ENCODE results near the gene TTI1.

TTI1 gene

GRCh38 chr20:37954626-37955025 is 78.6 kb downstream of the TTI1 start:
- TF ChIP-seq ESRRG (CRISPR knock-in tag; IDR thresholded peaks at IDR 0.05) (no peak), SNAI2 (CRISPR knock-in tag; IDR thresholded peaks at IDR 0.05) (no peak), ZFP30 (CRISPR knock-in tag; IDR thresholded peaks at IDR 0.05) (no peak), ZNF8 (CRISPR knock-in tag; IDR thresholded peaks at IDR 0.05) (no peak), BACH2 (CRISPR knock-in tag; IDR thresholded peaks at IDR 0.05; ENCODE audit: borderline replicate concordance) (no peak), ISL1 (CRISPR knock-in tag; IDR thresholded peaks at IDR 0.05) (no peak), GLIS3 (CRISPR knock-in tag; IDR thresholded peaks at IDR 0.05) (no peak), ZNF70 (CRISPR knock-in tag; IDR thresholded peaks at IDR 0.05) (no peak), ARNTL (CRISPR knock-in tag; IDR thresholded peaks at IDR 0.05; ENCODE audit: borderline replicate concordance, low read depth) (no peak), ZFP3 (CRISPR knock-in tag; IDR thresholded peaks at IDR 0.05) (no peak), TSHZ2 (CRISPR knock-in tag; IDR thresholded peaks at IDR 0.05) (no peak), TOX (CRISPR knock-in tag; IDR thresholded peaks at IDR 0.05; ENCODE audit: borderline replicate concordance) (no peak), CSRNP3 (CRISPR knock-in tag; IDR thresholded peaks at IDR 0.05) (no peak), PPARA (CRISPR knock-in tag; IDR thresholded peaks at IDR 0.05; ENCODE audit: borderline replicate concordance) (no peak)
- TF ChIP-seq, protein P1, sequence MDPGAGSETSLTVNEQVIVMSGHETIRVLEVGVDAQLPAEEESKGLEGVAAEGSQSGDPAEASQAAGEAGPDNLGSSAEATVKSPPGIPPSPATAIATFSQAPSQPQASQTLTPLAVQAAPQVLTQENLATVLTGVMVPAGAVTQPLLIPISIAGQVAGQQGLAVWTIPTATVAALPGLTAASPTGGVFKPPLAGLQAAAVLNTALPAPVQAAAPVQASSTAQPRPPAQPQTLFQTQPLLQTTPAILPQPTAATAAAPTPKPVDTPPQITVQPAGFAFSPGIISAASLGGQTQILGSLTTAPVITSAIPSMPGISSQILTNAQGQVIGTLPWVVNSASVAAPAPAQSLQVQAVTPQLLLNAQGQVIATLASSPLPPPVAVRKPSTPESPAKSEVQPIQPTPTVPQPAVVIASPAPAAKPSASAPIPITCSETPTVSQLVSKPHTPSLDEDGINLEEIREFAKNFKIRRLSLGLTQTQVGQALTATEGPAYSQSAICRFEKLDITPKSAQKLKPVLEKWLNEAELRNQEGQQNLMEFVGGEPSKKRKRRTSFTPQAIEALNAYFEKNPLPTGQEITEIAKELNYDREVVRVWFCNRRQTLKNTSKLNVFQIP (CRISPR knock-in tag; IDR thresholded peaks at IDR 0.05; ENCODE audit: borderline replicate concordance, low read depth), result no peak
- ATAC-seq, result no peak

DNA sequence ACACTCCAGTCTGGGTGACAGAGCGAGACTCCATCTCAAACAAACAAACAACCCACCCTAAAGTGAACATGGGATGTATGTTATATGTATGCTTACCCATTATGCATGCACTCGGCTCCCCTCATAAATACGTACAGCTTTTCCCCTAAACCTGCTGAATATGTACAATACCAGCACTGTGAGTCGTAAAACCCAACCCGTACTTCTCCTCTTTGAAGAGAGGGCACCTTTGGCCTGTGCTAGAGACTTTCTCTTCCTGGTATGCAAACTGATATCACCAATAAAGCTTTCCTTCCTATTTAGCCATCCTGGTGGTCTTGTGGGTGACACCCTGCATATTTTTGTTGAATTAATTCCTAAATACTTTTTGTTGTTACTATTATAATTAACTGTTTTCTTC is 79.1 kb downstream of the TTI1 start:
- no peak for ATAC-seq
- TF ChIP-seq ZNF565 (CRISPR knock-in tag; conservative IDR thresholded peaks at IDR 0.05; ENCODE audit: low read depth) (no peak), ESRRG (CRISPR knock-in tag; IDR thresholded peaks at IDR 0.05) (no peak), TOX (CRISPR knock-in tag; IDR thresholded peaks at IDR 0.05; ENCODE audit: borderline replicate concordance) (no peak), ARNTL (CRISPR knock-in tag; IDR thresholded peaks at IDR 0.05; ENCODE audit: borderline replicate concordance, low read depth) (no peak), PPARA (CRISPR knock-in tag; IDR thresholded peaks at IDR 0.05; ENCODE audit: borderline replicate concordance) (no peak), ISL1 (CRISPR knock-in tag; IDR thresholded peaks at IDR 0.05) (no peak), TSHZ2 (CRISPR knock-in tag; IDR thresholded peaks at IDR 0.05) (no peak), GLIS3 (CRISPR knock-in tag; IDR thresholded peaks at IDR 0.05) (no peak), ZFP3 (CRISPR knock-in tag; IDR thresholded peaks at IDR 0.05) (no peak), BACH2 (CRISPR knock-in tag; IDR thresholded peaks at IDR 0.05; ENCODE audit: borderline replicate concordance) (no peak), ZC3H10 (CRISPR knock-in tag; IDR thresholded peaks at IDR 0.05) (no peak), ZNF70 (CRISPR knock-in tag; IDR thresholded peaks at IDR 0.05) (no peak), RARB (CRISPR knock-in tag; IDR thresholded peaks at IDR 0.05) (no peak), SNAI2 (CRISPR knock-in tag; IDR thresholded peaks at IDR 0.05) (no peak)

- ATAC-seq, result no peak
- TF ChIP-seq GLIS3 (CRISPR knock-in tag; IDR thresholded peaks at IDR 0.05) (no peak), CSDC2 (CRISPR knock-in tag; IDR thresholded peaks at IDR 0.05) (no peak), ZFP30 (CRISPR knock-in tag; IDR thresholded peaks at IDR 0.05) (no peak), SNAI2 (CRISPR knock-in tag; IDR thresholded peaks at IDR 0.05) (no peak), TOX (CRISPR knock-in tag; IDR thresholded peaks at IDR 0.05; ENCODE audit: borderline replicate concordance) (no peak), CSRNP3 (CRISPR knock-in tag; IDR thresholded peaks at IDR 0.05) (no peak), ZNF8 (CRISPR knock-in tag; IDR thresholded peaks at IDR 0.05) (no peak), BACH2 (CRISPR knock-in tag; IDR thresholded peaks at IDR 0.05; ENCODE audit: borderline replicate concordance) (no peak), CREB5 (CRISPR knock-in tag; IDR thresholded peaks at IDR 0.05; ENCODE audit: low read depth) (no peak)
- TF ChIP-seq, protein P1 (CRISPR knock-in tag; IDR thresholded peaks at IDR 0.05; ENCODE audit: borderline replicate concordance, low read depth), result no peak
Measured at GRCh38 chr20:37948956-37949355, 84.3 kb downstream of the TTI1 start.
